HG03060 (cell line): ENCODE results near the gene SLC41A1.

Source experiments
- ATAC-seq: cut with Tn5 transposase; IDR thresholded peaks from one replicate; pipeline ENCODE4 v1.9.1; 2021; ENCODE audit warnings: low read depth, moderate number of reproducible peaks; ENCODE audit not compliant: unreplicated experiment

SLC41A1 gene

GRCh38 chr1:205792481-205792881, 20.5 kb downstream of the SLC41A1 start:
- no peak for ATAC-seq

GRCh38 chr1:205791568-205792180, 21.3 kb downstream of the SLC41A1 start:
- no peak for ATAC-seq

GRCh38 chr1:205787287-205787916, 25.6 kb downstream of the SLC41A1 start:
- ATAC-seq, result no peak

- ATAC-seq, result no peak
Observed at GRCh38 chr1:205786601-205787000, 26.4 kb downstream of the SLC41A1 start.

- no peak for ATAC-seq
Observed at GRCh38 chr1:205785446-205785845, 27.6 kb downstream of the SLC41A1 start.

GRCh38 chr1:205783904-205784303, 29.1 kb downstream of the SLC41A1 start:
- no peak for ATAC-seq

GRCh38 chr1:205783433-205783795, 29.6 kb downstream of the SLC41A1 start:
- ATAC-seq, result no peak

- ATAC-seq, result no peak
Observed at GRCh38 chr1:205782627-205783432, 30.2 kb downstream of the SLC41A1 start.

GRCh38 chr1:205780335-205780734, 32.7 kb downstream of the SLC41A1 start:
- ATAC-seq, result no peak

GRCh38 chr1:205777994-205778393, 35.0 kb downstream of the SLC41A1 start:
- ATAC-seq, result no peak

- no peak for ATAC-seq
Observed at GRCh38 chr1:205775717-205776056, 37.3 kb downstream of the SLC41A1 start.

GRCh38 chr1:205775015-205775716, 37.8 kb downstream of the SLC41A1 start, which contains the start of gene RAB29:
Gene RAB29, minus strand, starts transcription at chr1:205775482. Its CDS starts 526 bp downstream, at chr1:205774956.
- ATAC-seq, result peak; percentile 77

GRCh38 chr1:205774198-205775014, 38.6 kb downstream of the SLC41A1 start:
- ATAC-seq, result no peak

GRCh38 chr1:205772607-205773032, 40.4 kb downstream of the SLC41A1 start:
- ATAC-seq, result no peak

GRCh38 chr1:205770618-205771017, 42.4 kb downstream of the SLC41A1 start:
- ATAC-seq, result no peak

GRCh38 chr1:205769641-205770365, 43.2 kb downstream of the SLC41A1 start:
- no peak for ATAC-seq

GRCh38 chr1:205767248-205767647, 45.8 kb downstream of the SLC41A1 start:
- ATAC-seq, result no peak

GRCh38 chr1:205766570-205766969, 46.4 kb downstream of the SLC41A1 start:
- no peak for ATAC-seq

- ATAC-seq, result no peak
Observed at GRCh38 chr1:205766038-205766437, 47.0 kb downstream of the SLC41A1 start.

- ATAC-seq, result no peak
Observed at GRCh38 chr1:205764578-205764977, 48.4 kb downstream of the SLC41A1 start.
